Endothelial cell of umbilical vein (primary cell): ENCODE measurements around the gene DRC7. TPM values are rescaled to one million over a fixed set of nuclear protein-coding genes. Genes with fewer than 3 reads are reported as not detected.

Source experiments
- BruUV-seq: library from RNA; stranded (reverse); fragments of 400-500 nt; replicated peaks from 2 replicates; lab custom pipeline; 2021; lab: Mats Ljungman, UMichigan
- CTCF ChIA-PET: fragments of 300-600, 350-600 bp; sonication (Branson Sonifier 250); formaldehyde crosslinking; loops from one replicate; lab custom pipeline; 2021; ENCODE audit warnings: antibody characterized with exemption, inconsistent platforms; lab: Charles Lee
- POLR2A ChIA-PET: fragments of 300-600, 350-600 bp; sonication (Branson Sonifier 250); formaldehyde crosslinking; loops from one replicate; lab custom pipeline; 2021; ENCODE audit warnings: antibody characterized with exemption, inconsistent platforms; lab: Charles Lee
- DNase-seq: peaks from one replicate; pipeline ENCODE4 v3.0.0-alpha.2; 2011; ENCODE audit warnings: low read depth, low spot score
- FAIRE-seq: peaks from 2 replicates; lab custom pipeline; 2011; peaks lifted over from hg19 to GRCh38; lab: Jason Lieb, UNC
- H2AFZ ChIP-seq: 2 replicates; pipeline ENCODE4 v1.6.0; 2012; ENCODE audit warnings: low read depth, low read length, control low read depth, inconsistent platforms
- H3K27ac ChIP-seq: 2 replicates; pipeline ENCODE4 v1.5.1; 2011; ENCODE audit warnings: low read depth, mild to moderate bottlenecking, control low read depth, low read length, moderate library complexity; ENCODE audit not compliant: insufficient read depth
- H3K27me3 ChIP-seq, 2 experiments: 2 replicates each; pipeline versions ENCODE4 v1.6.0 to v1.6.1; 2011; ENCODE audit warnings: low read length in 2 of 2, mixed read lengths in 1 of 2; ENCODE audit not compliant: control insufficient read depth in 2 of 2, insufficient read depth in 2 of 2
- H3K36me3 ChIP-seq, 2 experiments: 2 replicates in 1 of 2; 3 replicates in 1 of 2; pipeline ENCODE4 v1.5.1; 2011; ENCODE audit warnings: low read length in 2 of 2, mild to moderate bottlenecking in 1 of 2, moderate library complexity in 1 of 2; ENCODE audit not compliant: control insufficient read depth in 2 of 2, insufficient read depth in 2 of 2; ENCODE audit errors: extremely low read depth in 1 of 2
- H3K4me1 ChIP-seq: 3 replicates; pipeline ENCODE4 v1.5.1; 2011; ENCODE audit warnings: mild to moderate bottlenecking, low read length; ENCODE audit not compliant: control insufficient read depth, insufficient read depth; ENCODE audit errors: extremely low read depth
- H3K4me2 ChIP-seq: 2 replicates; pipeline ENCODE4 v1.6.1; 2011; ENCODE audit warnings: low read length, control low read depth, mixed read lengths; ENCODE audit not compliant: insufficient read depth
- H3K4me3 ChIP-seq, 3 experiments: fragments of 200-600 bp in 1 of 3; sonication (generic), shearing (Covaris generic) in 1 of 3; replicated peaks in 1 of 3; 2 replicates each; pipeline ENCODE4 v1.5.1; 2011 to 2016; ENCODE audit warnings: control low read depth in 3 of 3, low read length in 3 of 3, mild to moderate bottlenecking in 2 of 3, inconsistent platforms in 1 of 3, low read depth in 1 of 3, moderate library complexity in 1 of 3; ENCODE audit not compliant: insufficient read depth in 1 of 3
- H3K79me2 ChIP-seq: 2 replicates; pipeline ENCODE4 v1.6.0; 2012; ENCODE audit warnings: low read length, inconsistent platforms; ENCODE audit not compliant: control insufficient read depth, insufficient read depth
- H3K9ac ChIP-seq: replicated peaks from 2 replicates; pipeline ENCODE3; 2011; ENCODE audit warnings: low read length, control low read depth; ENCODE audit not compliant: insufficient read depth; ENCODE audit errors: extremely low read depth
- H3K9me1 ChIP-seq: replicated peaks from 3 replicates; pipeline ENCODE4 v1.6.0; 2011; ENCODE audit warnings: mild to moderate bottlenecking, low read length; ENCODE audit not compliant: control insufficient read depth, insufficient read depth; ENCODE audit errors: extremely low read depth
- H3K9me3 ChIP-seq: replicated peaks from 2 replicates; pipeline ENCODE4 v1.5.1; 2012; ENCODE audit warnings: low read length, inconsistent platforms; ENCODE audit not compliant: control insufficient read depth, insufficient read depth
- H4K20me1 ChIP-seq: replicated peaks from 2 replicates; pipeline ENCODE3; 2011; ENCODE audit warnings: mild to moderate bottlenecking, low read length; ENCODE audit not compliant: control insufficient read depth, insufficient read depth; ENCODE audit errors: extremely low read depth
- EZH2 ChIP-seq: IDR thresholded peaks from 2 replicates; pipeline ENCODE4 v1.6.1; 2012; ENCODE audit warnings: borderline replicate concordance, low read depth, mild to moderate bottlenecking, moderate library complexity, low read length, inconsistent platforms; ENCODE audit not compliant: severe bottlenecking
- FOS ChIP-seq: IDR thresholded peaks from 2 replicates; pipeline ENCODE4 v1.6.1; 2011; ENCODE audit warnings: mild to moderate bottlenecking, low read length, moderate library complexity, borderline replicate concordance; ENCODE audit not compliant: insufficient read depth
- GATA2 ChIP-seq: IDR thresholded peaks from 2 replicates; pipeline ENCODE4 v1.7.0; 2011; ENCODE audit warnings: low read depth, mild to moderate bottlenecking, moderate library complexity, mixed read lengths, low read length; ENCODE audit not compliant: insufficient read length, insufficient read depth
- JUN ChIP-seq: IDR thresholded peaks from 2 replicates; pipeline ENCODE4 v1.6.1; 2011; ENCODE audit warnings: borderline replicate concordance, low read depth; ENCODE audit not compliant: insufficient read length, insufficient read depth
- MYC ChIP-seq: IDR thresholded peaks from one replicate; pipeline ENCODE4 v1.6.1; 2011; ENCODE audit warnings: mild to moderate bottlenecking, low read depth, low read length
- POLR2A ChIP-seq: IDR thresholded peaks from 2 replicates; pipeline ENCODE4 v1.6.1; 2012; ENCODE audit warnings: low read depth, mild to moderate bottlenecking, control low read depth, low read length
- POLR2AphosphoS5 ChIP-seq: IDR thresholded peaks from 2 replicates; pipeline ENCODE4 v1.6.1; 2012; ENCODE audit warnings: low read depth, mild to moderate bottlenecking, control low read depth, low read length, moderate library complexity; ENCODE audit not compliant: insufficient read depth
- dilution Hi-C: fragments of 300-500 bp; cut with MboI; formaldehyde crosslinking; loops from one replicate; pipeline ENCODE4 v1.15.0; 2019; ENCODE audit warnings: low sequenced_read_pairs; ENCODE audit not compliant: extremely low pct_ligation_motif_present
- intact Hi-C: fragments of 100-400 bp; cut with micrococcal nuclease; formaldehyde crosslinking; loops from one replicate; pipeline ENCODE4 v1.10.0; 2022
- polyA plus RNA-seq, 4 experiments: library from polyadenylated mRNA; depleted of rRNA in 3 of 4; stranded (reverse) in 3 of 4; unstranded in 1 of 4; fragments of >200 nt; gene quantifications; 2 replicates each; pipeline versions ENCODE4 v1.2.1 to v1.2.3, GENCODE V29; 2011 to 2012; ENCODE audit warnings: missing spikeins in 1 of 4
- total RNA-seq: library from RNA; stranded (reverse); gene quantifications from 2 replicates; pipeline ENCODE4 v1.2.3, GENCODE V29; 2021
- TF ChIP-seq, protein P1 (sequence below): IDR thresholded peaks from 2 replicates; pipeline ENCODE4 v1.6.1; 2011; ENCODE audit not compliant: insufficient read depth, insufficient read length
- TF ChIP-seq, protein P2 (sequence below), 2 donors: IDR thresholded peaks; 1 replicate in 1 of 2; 2 replicates in 1 of 2; pipeline ENCODE4 v1.5.1; 2011; ENCODE audit warnings: low read length in 2 of 2, mild to moderate bottlenecking in 2 of 2, moderate library complexity in 2 of 2, control low read depth in 1 of 2, inconsistent platforms in 1 of 2, low read depth in 1 of 2; ENCODE audit not compliant: insufficient read depth in 1 of 2; ENCODE audit errors: extremely low read depth in 1 of 2

DRC7 gene
- total and polyA plus RNA-seq, 2 donors (not counting 3 experiments of a cell fraction or from before 2014, with no cell fraction given): 0.13 to 0.77 TPM

DNA sequence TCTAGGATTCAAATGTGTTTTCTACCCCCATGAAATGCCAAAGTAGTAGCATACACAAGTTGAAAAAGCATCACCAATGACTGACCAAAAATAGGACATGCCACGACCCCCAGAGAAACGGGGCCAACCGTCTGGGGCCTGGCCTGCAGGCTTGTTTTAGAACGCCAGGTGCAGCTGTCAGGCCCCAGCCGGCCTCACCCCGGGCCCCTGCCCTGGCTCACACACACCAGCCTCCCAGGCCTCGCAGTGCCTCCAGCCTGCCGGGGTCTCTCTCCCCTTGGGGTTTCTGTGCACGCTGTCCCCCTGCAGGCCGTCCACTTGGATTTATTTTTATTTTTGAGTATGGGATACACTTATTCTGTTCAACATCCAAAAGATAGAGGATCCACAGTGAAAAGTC, 48.9 kb downstream of the DRC7 start:
- CTCF ChIA-PET: no interaction called here
- H3K4me1 ChIP-seq: no peaks in the 10 kb centered on the region
- H3K79me2 ChIP-seq: no peaks in the 10 kb centered on the region
- H3K9ac ChIP-seq: no peak overlapping the region
- dilution Hi-C loops: no loop called here
- no peak for FAIRE-seq
- H3K27ac ChIP-seq: no peak overlapping the region
- POLR2A ChIA-PET: no interaction called here
- intact Hi-C loops: no loop called here
- H3K27me3 ChIP-seq: no peaks in the 10 kb centered on the region
- no peaks in the 10 kb centered on the region for H3K9me1 ChIP-seq
- H2AFZ ChIP-seq: no peak overlapping the region
- no TSS peak for BruUV-seq
- H3K4me3 ChIP-seq: no peak overlapping the region
- TF ChIP-seq EZH2 (no peak), POLR2A (no peak), JUN (no peak), FOS (no peak), GATA2 (no peak), POLR2AphosphoS5 (no peak), MYC (no peak)
- TF ChIP-seq, protein P1, sequence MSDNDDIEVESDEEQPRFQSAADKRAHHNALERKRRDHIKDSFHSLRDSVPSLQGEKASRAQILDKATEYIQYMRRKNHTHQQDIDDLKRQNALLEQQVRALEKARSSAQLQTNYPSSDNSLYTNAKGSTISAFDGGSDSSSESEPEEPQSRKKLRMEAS: no peak
- TF ChIP-seq, protein P2, sequence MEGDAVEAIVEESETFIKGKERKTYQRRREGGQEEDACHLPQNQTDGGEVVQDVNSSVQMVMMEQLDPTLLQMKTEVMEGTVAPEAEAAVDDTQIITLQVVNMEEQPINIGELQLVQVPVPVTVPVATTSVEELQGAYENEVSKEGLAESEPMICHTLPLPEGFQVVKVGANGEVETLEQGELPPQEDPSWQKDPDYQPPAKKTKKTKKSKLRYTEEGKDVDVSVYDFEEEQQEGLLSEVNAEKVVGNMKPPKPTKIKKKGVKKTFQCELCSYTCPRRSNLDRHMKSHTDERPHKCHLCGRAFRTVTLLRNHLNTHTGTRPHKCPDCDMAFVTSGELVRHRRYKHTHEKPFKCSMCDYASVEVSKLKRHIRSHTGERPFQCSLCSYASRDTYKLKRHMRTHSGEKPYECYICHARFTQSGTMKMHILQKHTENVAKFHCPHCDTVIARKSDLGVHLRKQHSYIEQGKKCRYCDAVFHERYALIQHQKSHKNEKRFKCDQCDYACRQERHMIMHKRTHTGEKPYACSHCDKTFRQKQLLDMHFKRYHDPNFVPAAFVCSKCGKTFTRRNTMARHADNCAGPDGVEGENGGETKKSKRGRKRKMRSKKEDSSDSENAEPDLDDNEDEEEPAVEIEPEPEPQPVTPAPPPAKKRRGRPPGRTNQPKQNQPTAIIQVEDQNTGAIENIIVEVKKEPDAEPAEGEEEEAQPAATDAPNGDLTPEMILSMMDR (IDR thresholded peaks at IDR 0.05; ENCODE audit: extremely low read depth in 1 of 2, insufficient read depth in 1 of 2, low read depth in 1 of 2, low read length in 2 of 2): no peak
- no peaks in the 10 kb centered on the region for H3K9me3 ChIP-seq
- DNase-seq: no peak
- no peaks in the 10 kb centered on the region for H4K20me1 ChIP-seq
- H3K4me2 ChIP-seq: no peak overlapping the region
- H3K36me3 ChIP-seq: peaks cover 0 to 6% of the 10 kb centered on the region in 2 experiments
